T-helper 22 cell (primary cell): ENCODE measurements around the gene CELF4.
"Not testable (repeated sequence)": the region's sequence is repeated elsewhere in the genome, so short reads cannot be mapped to it uniquely, and the experiment has no call there.

ENCODE experiments used
- DNase-seq: peaks from one replicate; pipeline ENCODE4 v3.0.0-alpha.2; 2020; ENCODE audit warnings: low read depth

The CELF4 gene

DNA sequence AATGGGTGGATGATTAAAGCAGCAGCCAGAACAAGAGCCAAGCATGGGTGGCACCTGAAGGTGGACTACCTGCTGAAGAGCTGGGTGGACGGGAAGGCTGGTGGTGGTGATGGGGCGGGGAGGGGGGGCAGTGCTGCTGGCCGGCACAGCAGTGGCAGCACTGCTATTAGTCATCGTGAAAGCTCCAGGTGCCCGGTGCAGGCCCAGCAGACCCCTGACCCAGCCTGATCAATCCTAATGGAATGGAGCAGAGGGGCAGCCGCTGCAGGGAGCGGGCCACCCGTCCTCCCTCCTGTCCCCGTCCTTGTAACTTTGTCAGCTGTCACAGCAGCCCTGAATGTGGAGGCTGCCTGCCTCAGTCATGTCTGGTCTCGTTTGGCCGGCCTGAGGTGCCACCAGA, 174.9 kb downstream of the CELF4 start:
- DNase-seq = no peak

DNA sequence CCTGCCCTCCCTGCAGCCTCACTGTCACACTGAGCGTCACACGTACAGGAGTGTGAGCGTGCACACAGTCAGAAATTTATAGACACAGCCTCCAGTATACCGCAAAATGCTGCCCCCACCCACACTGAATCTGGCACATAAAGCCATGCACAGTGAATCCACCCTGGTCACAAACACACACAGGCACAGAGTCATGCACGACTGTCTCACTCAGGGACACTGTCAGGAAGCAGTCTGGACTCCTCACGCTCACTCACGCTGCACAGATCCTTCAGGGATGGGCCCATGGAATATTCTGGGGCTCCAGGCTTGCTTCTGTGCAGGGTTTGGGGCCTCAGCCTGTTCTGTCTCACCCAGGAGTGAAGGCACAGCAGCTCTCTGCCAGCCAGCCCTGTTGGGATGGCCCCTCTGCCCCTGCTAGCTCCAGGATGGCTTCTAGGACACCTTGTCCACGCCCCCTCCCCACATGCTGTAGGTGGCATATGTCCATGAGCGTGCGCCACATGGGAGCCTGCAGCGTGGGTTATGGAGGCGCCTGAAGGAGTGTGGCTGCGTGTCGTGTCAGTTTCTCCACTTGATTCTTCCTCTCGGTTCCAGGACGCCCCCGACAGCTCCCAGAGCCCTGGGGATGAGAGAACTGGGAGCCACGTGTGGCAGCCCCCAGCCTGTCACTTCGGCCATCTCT, 175.8 kb downstream of the CELF4 start:
- no peak for DNase-seq

DNA sequence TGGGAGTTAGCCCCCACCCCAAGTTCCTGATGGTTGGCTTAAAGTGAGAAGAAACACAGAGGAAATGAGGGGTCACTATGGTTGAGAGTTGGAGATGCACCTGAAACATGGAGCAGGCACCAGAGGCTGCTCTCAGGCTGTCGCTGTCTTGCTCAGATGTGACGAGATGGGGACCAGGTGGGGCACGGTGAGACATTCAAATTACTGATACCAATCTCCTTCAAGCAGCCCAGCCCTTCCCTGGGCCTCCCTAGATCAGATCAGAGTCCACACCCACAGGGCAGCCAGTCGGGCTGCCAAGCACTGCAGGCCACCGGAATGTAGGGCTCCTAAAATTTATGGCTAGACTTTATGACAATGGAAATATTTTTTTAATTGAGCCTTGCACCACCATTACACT, 176.6 kb downstream of the CELF4 start:
- no peak for DNase-seq

DNA sequence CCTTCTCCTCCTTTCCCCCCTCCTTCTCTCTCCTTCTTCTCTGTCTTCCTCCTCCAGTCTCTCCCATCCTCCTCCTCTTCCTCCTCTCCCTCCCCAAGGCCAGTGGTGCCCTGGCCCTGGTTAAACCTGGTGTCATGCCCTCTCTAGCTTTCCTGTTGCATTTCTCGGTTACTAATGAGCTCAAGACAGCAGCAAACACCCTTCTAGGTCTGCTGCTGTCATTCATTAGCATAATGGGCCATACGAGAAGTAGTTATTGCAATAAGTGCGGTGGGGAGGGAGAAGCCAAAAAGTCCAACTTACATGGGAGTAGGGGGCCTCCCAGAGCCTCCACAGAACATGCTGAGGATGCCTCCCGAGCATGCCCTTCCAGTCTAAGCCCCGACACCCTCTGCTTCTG, 177.2 kb downstream of the CELF4 start:
- DNase-seq = no peak

DNA sequence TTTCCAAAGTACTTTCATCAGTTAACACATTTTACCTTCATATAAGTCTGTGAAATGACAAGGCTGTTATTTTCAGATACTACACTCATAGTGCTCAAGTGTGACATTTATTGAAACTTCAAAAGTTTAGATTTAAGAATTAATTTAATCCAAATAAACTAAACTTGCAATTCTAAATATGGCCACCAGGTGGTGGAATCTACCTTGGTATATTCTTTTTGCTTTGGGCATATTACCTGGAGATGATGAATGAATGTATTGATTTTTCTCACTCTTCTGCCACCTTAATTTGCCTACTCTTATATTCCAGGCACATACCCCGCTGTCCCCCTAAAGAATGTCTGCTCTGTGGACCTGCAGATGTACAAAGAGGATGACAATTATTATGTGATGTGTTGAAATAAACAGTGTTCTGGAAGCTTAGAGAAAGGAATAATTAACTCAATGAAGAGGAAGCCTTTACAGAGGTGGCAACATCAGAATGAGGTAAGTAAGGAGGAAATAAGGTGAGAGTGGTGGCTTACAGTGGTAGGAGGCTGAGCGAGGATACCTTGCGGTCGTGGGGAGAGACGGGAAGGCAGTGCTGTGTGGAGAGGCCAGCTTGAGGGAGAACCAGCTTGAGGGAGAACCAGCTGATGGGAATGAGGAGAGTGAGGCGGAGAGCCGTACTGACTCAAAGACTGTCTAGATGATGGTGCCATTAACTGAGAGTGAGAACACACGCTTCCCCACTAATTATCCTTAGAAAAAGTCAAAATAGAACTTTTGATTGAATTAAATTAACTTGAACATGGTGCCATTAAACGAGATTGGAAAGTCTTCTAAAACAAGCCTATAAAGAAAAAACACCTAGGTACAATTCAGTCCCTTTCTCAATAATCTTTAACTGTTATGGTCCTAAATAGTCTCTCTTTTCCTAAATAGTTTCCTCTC, 179.5 kb downstream of the CELF4 start:
- no peak for DNase-seq

DNA sequence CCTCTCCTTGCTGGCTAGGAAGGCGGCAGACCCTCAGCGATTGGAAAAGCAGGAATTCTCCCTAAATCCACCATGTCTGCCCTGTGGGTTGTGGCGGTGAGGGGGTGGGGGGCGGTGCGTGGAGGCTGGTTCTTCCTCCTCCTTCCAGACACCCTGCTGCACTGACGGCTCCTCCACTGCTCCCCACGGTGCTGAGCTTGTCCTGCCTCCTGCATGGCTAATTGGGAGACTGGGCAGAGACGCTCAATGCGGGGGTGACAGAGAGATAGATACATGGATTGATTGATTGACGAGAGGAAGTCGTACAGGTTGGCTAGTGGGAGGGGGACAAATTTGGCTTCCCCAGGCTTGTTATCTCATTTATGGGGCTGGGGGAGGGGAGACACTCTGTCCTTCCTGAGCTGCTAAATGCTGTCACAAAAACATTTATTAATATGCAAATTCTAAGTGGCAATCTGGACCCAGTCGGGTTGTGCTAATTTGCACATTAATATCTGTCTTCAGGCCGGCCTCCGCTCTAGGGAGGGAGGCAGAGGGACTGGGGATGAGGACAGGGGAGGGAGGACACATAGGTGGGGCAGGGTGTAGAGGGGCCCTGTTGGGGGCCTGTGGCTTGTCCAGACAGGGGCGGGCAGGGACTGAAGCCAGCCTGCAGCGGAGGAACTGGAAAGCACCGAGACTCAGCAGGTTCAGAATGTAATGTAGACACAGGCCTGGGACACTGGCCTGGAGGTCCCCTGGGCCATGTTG, 181.6 kb downstream of the CELF4 start:
- DNase-seq = no peak

DNA sequence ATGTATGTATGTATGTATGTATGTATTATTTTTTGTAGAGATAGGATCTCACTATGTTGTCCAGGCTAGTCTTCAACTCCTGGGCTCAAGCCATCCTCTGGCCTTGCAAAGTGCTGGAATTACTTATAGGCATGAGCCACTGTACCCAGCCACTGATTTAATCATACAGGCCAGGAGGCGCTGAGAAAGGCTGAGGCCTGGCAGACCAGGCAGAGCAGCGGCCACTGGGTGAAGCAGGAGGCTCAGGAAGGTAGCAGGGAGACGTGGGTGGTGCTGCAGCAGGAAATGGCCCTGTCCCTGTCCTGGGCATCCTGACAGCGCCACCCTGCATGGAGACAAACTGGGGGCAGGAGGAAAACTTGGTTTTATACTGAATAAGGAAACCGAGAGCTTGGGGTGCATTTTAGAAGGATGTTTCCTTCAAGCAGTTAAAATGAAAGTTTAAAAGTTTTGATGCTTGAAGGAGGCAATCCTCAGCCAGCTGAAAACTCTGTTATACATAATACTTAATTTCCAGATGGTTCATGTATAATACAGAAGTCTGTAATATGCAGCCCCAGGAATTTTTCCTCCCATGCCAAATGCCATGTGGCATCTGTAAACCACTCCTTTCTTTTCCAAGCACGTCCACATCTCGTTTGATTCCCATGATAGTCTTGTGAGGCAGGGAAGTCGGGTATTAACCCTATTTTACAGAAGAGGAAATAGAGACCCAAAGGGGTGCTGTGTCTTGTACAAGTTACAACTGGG, 182.4 kb downstream of the CELF4 start:
- no peak for DNase-seq

DNA sequence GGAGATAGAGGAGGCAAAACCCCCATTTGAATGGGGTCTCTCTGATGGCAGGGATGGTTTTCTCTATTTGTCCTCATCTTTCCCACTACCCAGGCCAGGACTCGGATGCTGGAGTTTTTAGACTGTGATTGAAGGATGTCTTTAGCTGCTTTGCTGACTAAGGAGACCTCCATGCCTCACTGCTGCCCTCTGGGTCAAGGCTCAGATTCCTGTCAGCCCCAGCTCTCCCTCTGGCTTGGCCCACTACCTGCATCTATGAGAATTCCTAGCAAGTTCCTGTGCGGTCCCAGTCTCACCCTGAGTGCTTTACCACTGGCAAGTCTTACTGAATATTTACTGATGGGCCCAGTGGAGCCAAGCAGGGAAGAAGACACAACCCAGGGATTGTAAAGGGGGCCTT, 184.0 kb downstream of the CELF4 start:
- no peak for DNase-seq

DNA sequence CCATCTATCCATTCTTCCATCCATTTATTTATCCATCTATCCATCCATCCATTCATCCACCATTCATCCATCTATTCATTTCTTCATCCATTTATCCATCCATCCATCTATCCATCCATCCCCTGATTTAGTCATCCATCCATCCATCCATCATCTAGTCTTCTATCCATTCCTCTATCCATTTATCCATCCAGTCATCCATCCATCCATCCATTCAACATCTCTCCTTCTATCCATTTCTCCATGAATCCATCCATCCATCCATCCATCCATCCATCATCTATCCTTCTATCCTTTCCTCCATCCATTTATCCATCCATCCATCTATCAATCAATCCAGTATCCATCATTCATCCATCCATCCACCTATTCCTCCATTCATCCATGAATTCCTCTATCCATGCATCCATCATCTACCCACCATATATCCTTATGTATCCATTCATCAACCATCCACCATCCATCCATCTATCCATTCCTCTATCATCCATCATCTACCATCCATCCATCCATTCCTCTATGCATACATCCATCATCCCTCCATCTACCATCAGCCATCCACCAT, 185.0 kb downstream of the CELF4 start:
- DNase-seq = no peak

DNA sequence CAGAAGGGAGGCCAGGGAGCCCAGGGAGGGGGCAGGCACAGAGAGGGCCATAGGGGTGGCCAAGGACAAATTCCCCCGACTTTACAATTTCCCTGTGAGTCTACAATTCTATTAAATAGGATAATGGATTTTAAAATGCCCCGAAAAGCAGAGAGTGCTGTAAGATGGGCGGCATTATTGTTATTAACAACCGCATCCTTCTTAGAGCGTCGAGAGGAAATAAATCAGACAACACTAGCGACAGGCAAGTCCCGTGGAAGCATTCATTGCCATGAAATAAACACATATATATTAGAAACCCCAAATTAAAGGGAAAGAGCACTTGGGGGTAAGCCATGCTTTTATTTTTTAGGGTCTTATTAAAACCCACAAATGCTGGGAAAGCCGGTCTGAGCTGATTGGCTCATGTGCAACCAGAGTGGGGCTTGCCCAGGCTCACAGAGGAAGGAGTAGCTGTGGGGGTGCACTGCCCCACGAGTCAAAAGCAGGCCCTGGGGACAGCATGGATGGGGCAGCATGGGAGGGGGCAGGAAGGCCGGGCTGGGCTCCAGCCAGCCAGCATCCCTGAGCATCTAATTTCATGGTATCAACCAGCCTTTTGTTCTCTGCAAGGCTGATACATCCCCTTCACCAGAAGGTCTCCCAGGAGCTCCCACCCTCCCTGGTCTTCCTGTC, 187.1 kb downstream of the CELF4 start:
- DNase-seq = no peak

DNA sequence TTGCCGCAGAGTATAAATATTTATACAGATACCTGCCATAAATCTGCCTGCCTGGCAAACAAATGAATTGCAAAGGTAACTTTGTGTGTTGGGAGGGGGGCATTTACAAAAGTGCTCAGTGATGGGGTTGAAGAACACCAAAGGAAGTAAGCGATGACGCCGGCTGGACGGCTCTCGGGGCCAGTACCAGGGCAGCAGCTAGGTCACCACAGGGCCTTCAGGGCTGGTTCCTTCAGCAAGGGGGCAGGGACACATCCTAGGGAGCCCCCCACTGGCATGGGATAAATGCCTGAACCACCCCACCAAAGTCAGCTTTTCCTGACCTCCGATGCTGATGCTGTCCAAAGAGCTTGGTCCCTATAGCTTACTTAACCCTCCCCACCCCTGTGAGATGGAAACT, 190.4 kb downstream of the CELF4 start:
- DNase-seq = no peak

DNA sequence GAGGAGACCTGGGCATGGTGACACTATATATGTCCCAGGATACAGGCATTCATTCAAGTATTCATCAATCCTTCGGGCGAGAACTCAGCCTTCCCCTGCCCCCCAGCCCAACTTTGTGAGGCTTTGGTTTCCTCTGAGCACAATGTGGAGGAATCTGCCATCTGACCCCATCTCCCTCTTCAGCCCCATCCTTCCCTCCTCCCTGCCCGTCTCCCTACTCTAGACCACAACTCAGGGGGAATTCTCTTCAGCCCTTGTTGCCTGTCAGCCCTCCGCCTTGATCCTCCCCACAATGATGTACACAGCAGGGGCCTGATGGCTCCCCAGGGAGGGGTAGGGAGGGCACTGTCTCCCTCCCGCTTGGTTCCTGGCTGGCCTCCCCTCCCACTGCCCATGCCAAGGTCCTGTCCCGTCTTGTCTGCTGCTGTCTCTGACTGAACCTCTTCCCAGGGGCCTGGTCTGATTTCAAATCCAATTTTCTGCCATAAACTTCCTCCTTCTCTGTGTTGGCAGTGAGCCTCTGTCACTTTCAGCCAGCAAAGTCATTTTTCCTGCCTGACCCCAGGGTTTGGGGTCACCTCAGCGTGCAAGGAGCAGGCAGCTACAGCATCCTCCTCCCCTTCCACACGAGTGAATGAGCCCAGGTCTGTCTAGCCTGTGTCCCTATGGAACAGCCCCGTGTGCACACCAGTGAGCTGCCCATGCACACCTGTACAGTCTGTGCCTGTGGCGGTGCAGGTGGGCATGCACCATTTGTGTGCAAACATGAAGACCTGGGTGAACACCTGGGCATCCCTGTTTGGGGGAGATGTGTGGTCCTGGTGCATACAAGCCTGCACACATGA, 197.3 kb downstream of the CELF4 start:
- no peak for DNase-seq

DNA sequence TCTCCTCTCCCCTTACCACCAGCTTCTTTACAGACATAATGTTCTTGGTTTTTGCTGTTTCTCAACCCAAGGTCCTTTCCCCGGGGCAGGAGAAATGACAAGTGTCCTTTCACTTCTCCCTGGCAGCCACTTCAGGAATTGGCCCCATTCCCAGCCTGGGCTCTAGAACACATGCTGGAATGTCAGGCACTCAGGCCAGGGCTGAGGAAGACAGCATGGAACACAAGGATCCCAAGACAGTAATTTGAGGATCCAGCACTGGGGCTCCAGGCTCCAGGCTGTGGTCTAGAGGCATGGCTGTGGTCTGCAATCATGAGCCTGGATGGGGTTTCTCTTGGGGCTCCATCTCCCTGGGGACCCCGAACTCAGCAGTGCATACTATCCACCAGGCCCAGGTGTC, 201.4 kb downstream of the CELF4 start:
- DNase-seq = no peak

DNA sequence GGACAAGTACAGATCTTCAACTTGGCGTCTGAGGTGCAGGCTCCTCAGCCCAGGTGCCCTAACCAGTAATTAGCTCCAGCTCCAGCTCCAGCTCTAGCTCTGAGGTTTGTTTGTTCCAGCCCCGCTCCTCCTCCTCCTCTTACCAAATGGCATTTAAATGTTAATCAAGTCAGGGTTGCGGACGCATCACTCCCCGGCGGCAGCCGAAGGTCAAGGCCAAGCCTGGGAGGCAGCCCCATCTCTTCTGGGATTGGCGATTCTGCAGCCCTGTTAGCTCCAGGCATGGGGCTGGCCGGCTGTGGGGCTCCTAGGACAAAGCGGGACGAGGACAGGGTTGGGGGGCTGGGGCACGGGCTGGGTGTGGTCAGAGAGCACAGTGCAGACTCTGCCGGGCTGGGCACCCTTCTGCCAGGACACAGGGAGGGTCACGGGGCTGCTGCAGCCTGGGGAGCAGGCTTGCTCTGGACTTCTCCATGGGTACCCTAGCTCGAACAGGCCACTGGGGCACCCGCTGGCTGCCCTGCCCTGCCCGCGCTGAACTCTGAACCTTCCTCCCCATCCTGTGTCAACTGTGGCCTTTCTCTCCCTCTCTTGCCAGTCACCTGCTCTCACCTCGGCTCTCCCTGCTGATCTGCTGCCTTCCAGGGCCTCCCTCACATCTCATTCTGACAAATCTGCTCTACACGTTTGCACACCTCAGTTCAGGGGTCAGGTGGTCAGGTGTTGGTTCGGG, 203.3 kb downstream of the CELF4 start:
- no peak for DNase-seq

DNA sequence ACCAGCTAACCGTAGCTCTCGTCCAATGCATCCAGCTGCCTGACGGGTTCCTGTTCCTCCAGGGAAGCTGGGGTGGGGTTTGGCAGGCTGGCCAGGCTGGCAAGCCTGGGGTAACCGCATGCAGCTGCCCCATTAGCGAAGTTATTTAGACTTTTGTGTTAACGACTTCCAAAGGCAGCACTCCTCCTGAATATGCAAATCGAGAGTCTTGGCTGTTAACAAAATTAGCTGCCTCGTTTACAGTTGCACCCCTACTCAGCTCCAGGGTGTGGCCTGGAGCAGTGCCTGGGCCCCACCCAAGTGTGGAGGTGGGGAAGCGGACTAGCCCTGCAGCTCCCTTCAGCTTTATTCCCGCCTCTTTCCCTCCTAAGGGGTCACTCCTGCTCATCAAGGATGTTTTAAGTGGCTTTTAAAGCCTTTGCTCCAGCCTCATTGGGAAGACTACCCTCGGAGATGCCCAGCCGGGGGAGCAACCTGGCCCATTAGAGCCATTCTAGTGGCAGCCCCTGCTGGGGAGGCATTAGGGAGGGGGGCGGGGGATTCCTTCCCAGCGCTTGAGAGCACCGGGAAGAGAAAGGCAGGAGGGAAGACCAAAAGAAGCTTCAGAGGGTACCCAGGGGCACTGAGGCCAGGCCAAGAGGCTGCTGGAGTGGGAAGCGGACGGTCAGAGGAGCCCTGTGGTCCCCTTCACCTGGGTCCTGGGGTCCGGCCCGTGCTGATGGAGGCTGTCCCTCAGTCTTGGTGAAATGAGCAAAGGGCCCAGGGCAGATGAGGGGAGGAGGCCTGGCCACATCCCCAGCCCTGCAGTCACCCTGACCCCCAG, 204.1 kb downstream of the CELF4 start:
- DNase-seq = no peak

DNA sequence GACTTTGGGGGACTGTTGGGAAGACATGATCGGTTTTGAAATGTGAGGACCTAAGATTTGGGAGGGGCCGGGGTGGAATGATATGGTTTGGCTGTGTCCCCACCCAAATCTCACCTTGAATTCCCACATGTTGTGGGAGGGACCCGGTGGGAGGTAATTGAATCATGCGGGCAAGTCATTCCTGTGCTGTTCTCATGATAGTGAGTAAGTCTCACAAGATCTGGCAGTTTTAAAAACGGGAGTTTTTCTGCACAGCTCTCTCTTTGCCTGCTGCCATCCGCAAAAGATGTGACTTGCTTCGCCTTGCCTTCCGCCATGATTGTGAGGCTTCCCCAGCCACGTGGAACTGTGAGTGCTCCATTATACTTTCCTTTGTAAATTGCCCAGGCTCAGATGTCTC, 207.5 kb downstream of the CELF4 start:
- DNase-seq = not testable (repeated sequence)

DNA sequence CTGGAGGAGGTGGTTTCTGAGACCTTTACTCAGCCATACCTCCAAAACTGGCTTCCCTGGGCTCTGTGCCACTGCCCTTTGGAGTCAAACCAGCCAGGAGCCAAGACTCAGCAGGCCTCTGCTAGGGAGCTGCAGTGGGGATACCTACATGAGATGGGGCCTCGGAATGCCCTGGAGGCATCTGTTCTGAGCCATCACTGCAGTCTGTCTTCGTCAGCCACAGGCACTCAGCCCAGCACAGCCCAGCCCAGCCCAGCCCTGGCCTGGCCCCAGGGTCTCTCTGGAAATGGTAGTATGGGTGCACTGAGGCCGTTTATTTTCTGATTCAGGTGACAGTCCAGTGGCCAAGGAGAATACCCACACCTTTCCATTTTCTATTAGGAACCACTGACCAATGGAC, 209.8 kb downstream of the CELF4 start:
- no peak for DNase-seq

DNA sequence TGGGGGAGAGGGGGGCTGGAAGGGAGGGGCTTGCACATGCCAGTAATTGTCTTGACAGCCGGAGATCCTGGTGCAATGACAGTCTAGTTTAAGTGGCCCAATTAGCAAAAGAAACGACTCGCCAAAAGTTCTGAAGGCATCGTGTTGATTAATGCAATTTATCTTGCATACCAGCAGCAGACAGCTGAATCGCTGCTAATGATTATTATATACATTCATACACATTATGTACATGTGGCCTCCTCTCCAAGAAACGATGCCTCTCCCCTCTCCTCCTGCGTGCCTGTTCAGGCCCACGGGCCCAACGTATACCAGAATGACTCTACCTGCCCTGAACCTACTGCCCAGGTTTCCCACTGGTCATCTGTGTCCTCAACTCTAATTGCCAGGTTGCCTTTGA, 214.5 kb downstream of the CELF4 start:
- DNase-seq = no peak

DNA sequence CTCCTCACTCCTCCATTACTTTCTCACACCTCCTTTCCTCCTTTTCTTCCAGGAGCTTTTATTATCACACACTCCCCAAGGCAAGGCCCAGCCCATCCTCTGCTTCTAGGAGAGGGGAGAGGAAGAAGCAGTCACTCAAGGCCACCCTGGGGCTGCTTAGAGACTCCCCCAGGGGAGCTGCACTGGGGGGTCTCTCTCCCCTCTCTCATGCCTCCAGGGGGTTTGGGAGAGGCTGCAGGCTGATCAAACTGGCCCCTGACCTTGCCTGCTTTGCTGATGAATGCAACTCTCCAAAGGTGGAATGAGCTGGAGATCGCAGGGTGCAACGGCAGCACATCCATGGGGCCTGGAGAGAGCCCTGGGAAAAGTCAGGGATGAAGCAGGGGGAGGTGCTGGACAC, 216.9 kb downstream of the CELF4 start:
- no peak for DNase-seq
